GM18507 (cell line): ENCODE measurements around the gene TSC22D3.
A peak's percentile ranks its signal among the peaks of the same experiment; 100 is the strongest.
"Not testable (repeated sequence)": the region's sequence is repeated elsewhere in the genome, so short reads cannot be mapped to it uniquely, and the experiment has no call there.

Source experiments
- DNase-seq: peaks from one replicate; pipeline ENCODE4 v3.0.0; 2011; ENCODE audit warnings: low read depth; ENCODE audit not compliant: insufficient read length; ENCODE audit errors: extremely low spot score
- FAIRE-seq: peaks from 2 replicates; lab custom pipeline; 2011; peaks lifted over from hg19 to GRCh38; lab: Jason Lieb, UNC

TSC22D3 gene

DNA sequence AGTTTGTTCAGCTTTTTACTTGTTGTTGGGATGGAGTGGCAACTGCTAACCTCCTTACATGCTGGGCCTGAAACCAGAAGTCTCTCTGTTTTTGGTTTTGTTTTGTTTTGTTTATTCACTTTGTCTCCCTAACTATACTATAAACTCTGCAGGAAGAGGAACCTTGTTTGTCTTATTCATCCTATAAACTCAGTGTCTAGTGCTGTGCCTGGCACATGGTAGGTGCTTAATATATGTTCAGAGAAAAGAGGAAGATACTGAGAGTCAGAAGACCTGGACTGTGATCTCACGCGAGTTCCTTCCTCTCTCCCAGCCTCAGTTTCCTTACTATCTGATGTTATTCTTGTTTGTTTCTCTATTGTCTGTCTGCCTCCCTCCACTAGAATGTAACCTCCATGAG, 76.0 kb downstream of the TSC22D3 start:
- FAIRE-seq (peak; percentile 77), DNase-seq (no peak)

DNA sequence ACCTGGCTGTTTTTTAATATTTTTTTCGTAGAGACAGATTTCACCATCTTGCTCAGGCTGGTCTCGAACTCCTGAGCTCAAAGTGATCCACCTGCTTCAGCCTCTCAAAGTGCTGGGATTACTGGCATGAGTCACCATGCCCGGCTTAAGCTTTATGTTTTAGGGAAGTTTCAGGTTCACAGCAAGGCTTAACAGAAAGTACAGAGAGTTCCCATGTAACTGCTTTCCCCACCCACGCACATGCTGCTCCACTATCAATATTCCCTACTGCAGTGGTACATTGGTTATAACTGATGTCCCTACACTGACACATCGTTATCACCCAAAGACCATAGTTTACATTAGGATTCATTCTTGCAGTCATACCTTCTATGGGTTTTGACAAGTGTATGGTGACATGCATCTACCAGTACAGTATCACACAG, 84.6 kb downstream of the TSC22D3 start:
- no peak for DNase-seq
- peak; percentile 84 for FAIRE-seq

DNA sequence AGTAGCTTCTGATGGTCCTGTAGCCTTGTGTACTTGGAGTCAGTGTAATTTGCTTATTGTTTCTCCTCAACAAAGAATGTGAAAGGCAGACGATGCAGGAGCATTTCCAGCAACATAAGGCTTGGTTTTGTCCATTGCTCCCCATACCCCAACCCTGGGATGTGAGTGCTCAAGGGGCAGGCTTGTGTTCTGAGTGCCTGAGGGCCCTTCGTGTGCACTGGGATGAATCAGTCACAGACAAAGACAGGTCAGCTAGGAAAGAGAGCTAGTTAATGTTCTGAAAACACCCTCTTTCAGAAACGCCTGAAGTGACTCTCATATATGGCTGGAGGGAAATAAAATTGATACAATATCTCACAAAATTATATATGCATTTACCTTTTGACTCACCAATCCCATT, 88.1 kb downstream of the TSC22D3 start:
- FAIRE-seq = no peak
- DNase-seq = no peak

DNA sequence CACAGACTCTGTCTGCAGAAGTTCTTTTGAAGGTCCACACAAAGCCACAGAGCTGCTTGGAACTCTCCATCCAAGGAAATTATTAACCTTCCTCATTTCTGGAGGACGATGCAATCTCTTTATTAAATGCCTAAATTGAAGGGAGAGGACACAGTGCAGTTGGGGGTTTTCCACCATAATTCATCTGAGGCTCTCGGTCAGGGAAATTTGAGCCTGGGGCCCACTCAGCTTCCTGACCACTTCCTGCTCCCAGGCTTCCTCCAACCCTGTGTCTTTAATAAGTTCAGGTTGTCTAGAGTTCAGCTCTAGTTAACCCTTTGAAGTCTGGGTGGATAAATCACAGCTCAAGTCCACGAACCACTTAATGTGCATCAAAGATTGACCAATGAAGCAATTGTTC, 88.8 kb downstream of the TSC22D3 start:
- DNase-seq = no peak
- FAIRE-seq = peak; percentile 58

DNA sequence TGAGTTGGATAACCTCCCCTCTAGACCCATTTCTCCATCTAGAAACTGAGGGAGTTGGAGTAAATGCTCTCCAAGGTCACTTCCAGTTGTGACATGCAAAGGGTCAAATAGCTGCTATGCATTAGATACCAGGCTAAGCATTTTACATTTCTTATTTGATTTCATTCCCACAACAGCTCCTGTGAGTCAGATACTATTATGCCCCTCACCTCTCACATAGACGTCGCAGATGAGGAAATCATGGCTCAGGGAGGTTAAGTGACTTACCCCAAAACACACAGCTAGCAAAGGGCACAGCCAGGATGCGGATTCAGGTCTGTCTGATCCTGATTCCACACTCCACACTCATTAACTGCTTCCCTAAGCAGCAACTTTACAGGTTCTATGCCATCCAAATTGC, 89.6 kb downstream of the TSC22D3 start:
- FAIRE-seq (no peak), DNase-seq (no peak)

DNA sequence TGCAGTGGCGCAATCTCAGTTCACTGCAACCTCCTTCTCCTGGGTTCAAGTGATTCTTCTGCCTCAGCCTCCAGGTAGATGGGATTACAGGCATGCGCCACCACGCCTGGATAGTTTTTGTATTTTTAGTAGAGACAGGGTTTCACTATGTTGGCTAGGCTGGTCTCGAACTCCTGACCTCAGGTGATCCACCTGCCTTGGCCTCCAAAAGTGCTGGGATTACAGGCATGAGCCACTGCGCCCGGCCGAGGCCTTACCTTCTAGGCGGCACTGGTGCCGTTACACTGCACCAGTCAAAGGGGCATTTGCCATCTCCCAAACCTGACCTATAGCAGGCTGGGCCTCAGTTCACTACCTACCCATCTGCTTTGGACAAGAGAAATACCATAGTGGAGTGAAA, 90.0 kb downstream of the TSC22D3 start:
- not testable (repeated sequence) for FAIRE-seq, DNase-seq

DNA sequence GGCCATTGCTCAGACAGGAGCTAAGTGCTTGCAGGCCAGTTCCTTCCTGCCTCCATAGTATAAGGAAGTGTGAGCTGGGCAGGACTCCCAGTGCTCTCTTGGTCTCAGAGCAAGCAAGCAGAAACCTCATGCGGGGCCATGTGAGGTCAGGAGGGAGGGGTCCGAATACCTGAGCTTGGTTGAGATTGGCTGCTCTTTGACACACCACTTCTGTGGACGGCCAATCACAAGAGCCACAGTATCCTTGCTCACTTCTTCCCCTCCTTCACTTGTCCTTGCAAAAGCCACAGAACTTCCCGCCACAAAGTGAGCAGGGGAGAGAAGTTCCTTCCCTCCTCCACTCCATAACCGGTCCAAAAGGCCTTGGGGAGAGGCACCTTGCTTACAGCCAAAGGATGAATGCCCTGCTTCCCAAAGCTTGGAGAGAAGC, 90.6 kb downstream of the TSC22D3 start:
- DNase-seq (no peak), FAIRE-seq (peak; percentile 89)

DNA sequence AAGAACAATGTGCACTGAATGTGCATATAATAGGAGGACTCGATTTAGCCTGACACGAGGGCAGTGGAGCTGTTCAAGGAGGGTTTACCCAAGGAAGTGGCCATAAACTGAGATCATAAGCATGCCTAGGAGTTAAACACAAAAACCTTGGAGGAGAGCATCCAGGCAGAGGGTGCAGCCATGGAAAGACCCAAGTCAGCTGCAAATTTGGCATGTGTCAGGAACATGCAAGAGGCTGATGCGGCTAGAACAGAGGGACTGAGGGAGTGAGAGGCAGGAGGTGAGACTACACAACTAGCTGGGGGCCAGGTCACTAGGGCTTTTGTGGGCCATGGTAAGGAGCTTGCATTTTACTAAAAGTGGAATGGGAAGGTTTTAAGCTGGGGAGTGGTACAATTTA, 91.7 kb downstream of the TSC22D3 start:
- FAIRE-seq (no peak), DNase-seq (no peak)

DNA sequence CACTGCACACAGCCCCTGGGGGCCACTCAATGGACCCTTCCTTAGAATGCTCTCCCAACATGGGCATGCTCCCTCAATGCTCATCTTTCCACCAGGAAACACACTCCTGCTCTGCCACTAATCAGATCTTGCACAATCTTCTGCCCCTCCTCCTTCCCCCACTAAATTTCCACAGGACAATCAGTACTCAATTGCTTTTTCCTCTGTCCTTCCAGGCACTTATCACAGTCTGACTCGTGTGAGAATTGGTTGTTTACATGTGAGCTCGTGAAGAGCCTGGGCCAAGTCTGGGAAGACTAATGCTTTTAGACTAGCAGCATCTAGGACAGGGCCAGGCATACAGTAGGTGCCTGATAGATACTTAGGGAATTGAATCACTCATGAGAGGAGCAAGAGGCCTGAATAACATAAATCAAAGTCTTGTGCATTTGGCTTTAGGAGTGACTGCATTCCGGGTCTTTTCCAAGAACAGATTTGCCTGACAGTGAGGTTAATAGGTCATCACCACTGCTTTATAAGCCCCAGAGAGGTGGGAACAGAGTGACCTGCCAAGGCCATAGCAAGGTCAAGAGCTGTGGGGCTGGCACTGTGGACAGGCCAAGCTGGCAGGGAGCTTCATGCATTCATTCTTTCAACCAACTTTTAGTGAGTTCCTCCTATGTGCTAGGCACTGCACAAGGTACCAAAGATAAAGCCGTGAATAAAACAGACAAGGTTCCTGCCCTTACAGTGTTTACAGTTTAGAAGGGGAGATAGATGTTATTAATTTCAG, 92.3 kb downstream of the TSC22D3 start:
- no peak for FAIRE-seq
- no peak for DNase-seq

DNA sequence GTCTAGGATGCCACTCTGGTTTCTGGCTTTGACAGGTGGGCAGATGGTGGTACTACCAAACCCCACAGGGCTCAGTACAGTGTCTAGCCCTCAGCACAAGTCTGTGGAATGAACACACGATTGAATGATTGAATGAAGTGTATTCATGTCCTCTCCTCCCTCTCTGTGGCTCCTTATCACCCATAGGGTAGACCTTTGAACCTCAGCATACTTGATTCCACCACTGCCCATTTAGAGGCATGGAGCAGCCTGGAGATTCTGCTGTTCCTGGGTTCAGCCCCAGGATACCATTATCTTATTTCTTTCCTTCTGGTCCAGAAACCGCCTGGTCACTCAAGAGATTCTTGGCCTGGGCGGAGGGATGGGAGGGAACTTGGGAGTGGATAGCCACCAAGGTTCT, 93.3 kb downstream of the TSC22D3 start:
- FAIRE-seq = no peak
- DNase-seq = no peak

DNA sequence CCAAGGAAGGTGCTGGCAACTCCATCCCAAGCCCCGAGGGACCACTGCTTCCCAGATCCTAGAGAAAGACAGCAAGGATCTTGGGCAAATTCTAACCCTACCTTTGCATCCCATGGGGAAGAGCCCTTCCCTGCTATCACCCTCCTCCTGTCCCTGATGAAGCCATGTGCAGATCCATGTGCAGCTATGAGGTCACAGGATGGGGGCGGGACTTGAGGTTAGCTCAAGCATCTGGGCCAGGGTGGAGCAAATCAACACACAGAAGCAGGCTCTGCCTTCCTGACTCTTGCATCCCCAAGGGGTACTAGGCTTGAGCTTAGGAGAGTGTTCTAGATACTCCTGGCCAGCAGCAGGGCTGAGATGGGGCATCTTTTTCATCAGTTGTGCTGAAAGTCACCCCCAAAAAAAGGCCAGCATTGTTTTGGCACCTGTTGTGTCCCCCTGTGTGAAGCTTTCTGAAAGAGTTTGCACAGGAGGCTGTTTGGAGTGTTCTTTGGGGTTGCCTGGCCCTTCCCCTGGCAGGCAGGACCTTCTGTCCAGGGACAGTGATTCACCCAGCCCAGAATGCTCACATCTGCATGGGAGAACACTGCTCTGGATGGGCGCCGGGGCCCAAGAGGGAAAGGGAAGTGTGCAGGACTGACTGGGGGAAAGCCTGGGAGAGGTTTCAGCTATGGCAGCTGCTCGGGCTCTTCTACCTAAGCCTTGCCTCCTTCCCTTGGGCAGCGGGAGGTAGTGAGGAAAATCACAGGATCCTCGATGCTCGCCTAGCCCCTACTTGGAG, 96.4 kb downstream of the TSC22D3 start:
- FAIRE-seq = peak; percentile 75
- no peak for DNase-seq

DNA sequence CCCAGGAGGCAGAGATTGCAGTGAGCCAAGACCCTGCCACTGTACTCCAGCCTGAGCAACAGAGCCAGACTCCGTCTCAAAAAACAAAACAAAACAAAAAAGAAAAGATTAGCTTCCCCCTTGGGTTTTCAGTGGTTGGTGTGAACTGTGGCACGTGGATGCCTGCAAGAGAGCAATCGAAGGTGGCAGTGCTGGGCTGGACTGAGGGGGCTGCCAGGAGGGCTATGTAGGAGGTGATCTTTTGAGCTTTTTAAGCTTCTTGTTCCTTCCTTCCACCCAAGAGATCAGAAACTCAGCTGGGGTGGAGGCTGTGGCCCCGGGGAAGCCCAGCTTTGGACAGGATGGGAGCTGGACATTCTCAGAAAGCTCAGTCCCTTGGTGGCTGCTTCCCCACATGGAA, 97.7 kb downstream of the TSC22D3 start:
- DNase-seq (no peak), FAIRE-seq (no peak)

DNA sequence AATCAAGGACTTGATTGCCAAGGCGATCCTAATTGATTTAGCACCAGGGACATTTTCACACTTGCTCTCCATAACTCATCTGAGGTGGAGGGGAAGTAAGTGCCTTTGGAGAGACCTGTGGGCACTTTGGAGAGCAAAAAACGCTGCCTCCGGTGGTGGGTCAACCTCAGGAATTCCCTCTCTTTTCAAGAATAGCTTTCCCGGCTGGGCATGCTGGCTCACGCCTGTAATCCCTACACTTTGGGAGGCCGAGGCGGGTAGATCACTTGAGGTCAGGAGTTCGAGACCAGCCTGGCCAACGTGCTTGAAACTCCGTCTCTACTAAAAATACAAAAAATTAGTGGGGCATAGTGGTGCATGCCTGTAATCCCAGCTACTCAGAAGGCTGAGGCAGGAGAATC, 98.1 kb downstream of the TSC22D3 start:
- DNase-seq (no peak), FAIRE-seq (no peak)

DNA sequence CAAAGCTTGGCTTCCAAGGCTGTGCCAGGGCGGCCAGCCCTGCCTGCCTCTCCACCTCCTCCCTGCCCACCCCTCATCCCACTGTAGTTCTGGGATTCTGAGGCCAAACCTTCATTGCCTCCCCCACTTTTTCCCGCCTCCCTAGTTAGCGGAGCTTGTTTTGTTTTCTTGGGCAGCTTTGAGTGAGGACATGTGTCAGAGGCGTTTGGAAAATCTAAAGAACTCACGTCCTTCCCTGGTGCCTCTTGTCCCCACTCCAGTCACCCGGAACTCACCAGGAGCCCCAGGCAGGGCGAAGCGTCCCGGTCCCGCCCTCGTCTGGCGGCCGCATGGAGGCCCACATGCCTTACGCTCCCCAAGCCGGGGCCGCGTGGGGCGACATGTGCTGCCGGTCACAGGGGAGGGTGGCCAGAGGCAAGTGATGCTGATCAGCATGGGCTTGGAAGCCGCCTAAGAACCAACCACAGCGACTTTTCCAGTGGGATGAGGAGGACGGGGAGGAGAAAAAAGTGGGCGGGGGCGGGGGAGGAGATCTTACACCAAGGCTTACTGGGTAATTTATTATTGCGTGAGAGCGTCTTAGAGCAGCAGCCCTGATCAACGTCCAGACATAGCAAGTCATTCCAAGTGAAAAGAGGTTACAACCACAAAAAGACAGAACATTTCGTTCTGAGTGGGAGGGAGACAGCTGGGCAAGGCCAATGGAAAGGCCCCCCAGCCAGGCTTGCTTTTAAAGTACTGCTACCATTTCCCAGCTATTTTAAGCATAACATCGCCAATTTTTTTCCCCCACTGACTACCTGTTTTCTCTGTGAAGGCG, 98.8 kb downstream of the TSC22D3 start:
- FAIRE-seq (peak; percentile 73), DNase-seq (no peak)

DNA sequence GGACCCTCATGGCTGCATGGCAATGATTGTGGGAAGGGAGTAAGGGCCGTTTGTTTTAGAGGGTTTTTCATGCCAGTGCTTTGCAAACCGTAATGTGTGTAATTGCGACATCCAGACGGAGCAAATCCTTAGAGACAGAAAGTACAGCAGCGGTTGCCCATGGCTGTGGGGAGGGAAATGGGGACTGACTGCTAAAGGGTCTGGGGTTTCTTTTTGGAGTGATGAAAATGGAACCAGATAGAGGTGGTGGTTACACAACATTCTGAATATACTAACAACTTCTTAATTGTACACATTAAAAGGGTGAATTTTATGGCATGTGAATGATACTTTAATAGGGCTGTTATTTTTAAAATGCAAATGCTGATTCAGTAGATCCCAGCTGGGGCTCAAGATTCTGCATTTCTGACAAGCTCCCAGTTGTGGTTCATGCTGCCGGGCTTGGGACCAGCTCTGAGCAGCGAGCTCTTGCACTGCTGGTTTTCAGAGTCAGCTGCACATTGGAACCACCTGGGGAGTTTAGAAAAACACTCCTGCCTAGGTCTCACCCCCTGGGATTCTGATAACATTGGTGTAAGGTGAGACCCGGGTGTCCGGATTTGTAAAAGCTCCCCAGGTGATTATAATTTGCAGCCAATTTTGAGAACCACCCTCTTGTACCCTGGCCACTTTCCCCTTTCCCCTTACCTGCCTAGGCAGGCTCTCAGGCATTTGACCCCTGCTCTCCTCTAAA, 99.6 kb downstream of the TSC22D3 start:
- DNase-seq (no peak), FAIRE-seq (peak; percentile 57)

DNA sequence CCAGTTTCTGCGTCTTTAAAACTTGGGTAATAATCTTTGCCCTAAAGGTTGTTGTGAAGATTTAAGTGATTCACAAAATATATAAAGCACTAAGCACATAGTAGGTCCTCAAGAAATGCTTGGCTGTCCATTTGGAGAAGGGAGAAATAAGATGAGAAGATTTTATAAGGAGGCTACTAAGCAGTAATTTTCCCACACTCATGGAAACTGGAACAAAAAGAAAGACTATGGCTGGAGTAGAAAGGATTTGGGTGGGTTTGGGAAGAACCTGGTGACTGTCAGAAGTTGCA, 100.3 kb downstream of the TSC22D3 start:
- DNase-seq = no peak
- no peak for FAIRE-seq

DNA sequence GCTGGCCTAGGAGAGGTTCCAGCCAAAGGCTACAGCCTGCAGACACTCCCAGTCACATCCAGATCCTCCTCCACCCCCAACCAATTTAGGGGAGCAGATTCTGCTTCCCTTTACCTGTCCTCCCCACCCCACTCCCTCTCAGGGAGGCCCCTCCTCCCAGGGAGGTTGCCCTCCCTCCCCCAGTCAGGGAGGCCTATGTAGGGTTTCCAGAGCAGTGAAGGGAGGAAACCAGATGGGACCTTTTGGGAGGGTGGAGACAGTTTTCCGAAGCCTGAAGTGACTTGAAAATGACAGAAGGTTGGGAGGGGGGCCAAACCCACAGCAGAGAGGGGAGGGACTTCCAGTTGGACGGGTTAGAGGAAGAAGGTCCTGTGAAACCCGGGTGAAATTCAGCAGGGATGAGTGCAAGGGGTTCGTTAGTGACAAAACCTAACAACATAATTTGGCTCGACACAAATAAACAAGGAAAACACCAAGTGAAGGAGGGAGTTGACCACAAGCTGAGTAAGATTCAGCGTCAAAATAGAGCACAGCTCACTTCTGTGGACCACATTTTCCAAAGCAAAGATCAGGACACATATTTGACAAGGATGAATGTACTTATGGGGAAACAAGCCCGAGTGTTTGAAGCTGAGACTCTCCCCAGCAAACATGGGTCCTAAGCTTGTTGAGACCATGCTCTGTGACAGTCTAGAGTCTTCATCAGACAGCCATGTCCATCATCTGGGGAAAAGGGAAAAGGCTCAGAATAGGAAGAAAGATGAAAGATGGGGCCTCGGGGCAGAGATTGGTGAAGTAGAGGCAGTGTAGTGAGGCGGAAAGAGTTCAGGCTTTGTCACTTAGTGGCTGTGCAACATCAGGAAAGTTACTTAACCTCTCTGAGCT, 100.9 kb downstream of the TSC22D3 start:
- DNase-seq = no peak
- peak; percentile 87 for FAIRE-seq

DNA sequence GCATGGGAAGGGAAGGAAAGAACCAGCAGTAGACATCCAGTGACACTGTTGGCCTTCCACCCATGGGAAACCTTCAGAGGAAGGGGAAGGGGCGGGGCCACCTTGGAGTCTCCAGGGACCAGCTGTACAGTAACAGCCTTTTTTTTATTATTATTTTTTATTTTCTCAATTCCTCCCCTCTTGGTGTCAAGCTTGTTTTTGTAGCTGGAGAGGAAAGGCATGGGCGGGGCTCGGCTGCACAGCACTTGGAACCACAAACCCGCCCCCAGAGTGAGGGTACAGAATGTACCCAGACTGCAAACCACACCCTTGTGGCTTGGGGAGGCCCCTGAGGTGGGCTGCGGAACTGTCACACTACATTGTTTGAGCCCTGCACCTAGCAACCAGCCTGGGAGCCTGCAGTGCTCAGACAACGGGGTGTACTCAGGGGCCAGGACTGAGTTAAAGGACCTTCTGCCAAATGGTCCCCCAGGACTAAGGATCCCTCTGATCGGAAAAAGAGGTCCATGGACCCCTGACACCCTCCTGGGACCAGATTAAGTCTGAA, 101.6 kb downstream of the TSC22D3 start:
- peak; percentile 42 for DNase-seq
- FAIRE-seq = peak; percentile 98
